Caco-2 (cell line): ENCODE data around the gene ANK3. TPM values are rescaled to one million over a fixed set of nuclear protein-coding genes. Genes with fewer than 3 reads are reported as not detected.

Experiments used
- BruUV-seq: library from RNA; stranded (reverse); fragments of 400-500 nt; replicated peaks from 2 replicates; lab custom pipeline; 2021; lab: Mats Ljungman, UMichigan
- CTCF ChIA-PET: fragments of 300-600 bp; sonication (Branson Sonifier 250); formaldehyde crosslinking; loops from one replicate; lab custom pipeline; 2022; ENCODE audit warnings: antibody characterized with exemption; lab: Charles Lee
- POLR2A ChIA-PET: fragments of 300-600 bp; sonication (Branson Sonifier 250); formaldehyde crosslinking; loops from one replicate; lab custom pipeline; 2022; ENCODE audit warnings: antibody characterized with exemption; lab: Charles Lee
- DNase-seq, 2 experiments: peaks; one replicate each; pipeline versions ENCODE4 v3.0.0 to v3.0.0-alpha.2; 2020 to 2022
- H3K27me3 ChIP-seq: replicated peaks from 2 replicates; pipeline ENCODE4 v1.6.0; 2011; ENCODE audit warnings: low read length; ENCODE audit not compliant: control insufficient read depth, insufficient read depth
- H3K36me3 ChIP-seq: 2 replicates; pipeline ENCODE4 v1.5.1; 2011; ENCODE audit warnings: low read length; ENCODE audit not compliant: control insufficient read depth, insufficient read depth
- H3K4me1 ChIP-seq: fragments of 250-450 bp; sonication (Bioruptor Pico); 2 replicates; pipeline ENCODE4 v1.5.1; 2020; ENCODE audit warnings: mild to moderate bottlenecking
- H3K4me3 ChIP-seq: 2 replicates; pipeline ENCODE4 v1.5.1; 2011; ENCODE audit warnings: low read depth, mild to moderate bottlenecking, control low read depth, low read length
- H3K9me3 ChIP-seq: fragments of 250-450 bp; sonication (Bioruptor Pico); 2 replicates; pipeline ENCODE4 v1.5.1; 2020; ENCODE audit warnings: mild to moderate bottlenecking, moderate library complexity
- H3K27ac Mint-ChIP-seq: one replicate; pipeline ENCODE4 v1.8.0; 2022; ENCODE audit warnings: mixed read lengths; ENCODE audit not compliant: unreplicated experiment
- H3K27me3 Mint-ChIP-seq: one replicate; pipeline ENCODE4 v1.8.0; 2022; ENCODE audit warnings: mixed read lengths; ENCODE audit not compliant: insufficient read depth, unreplicated experiment
- H3K36me3 Mint-ChIP-seq: one replicate; pipeline ENCODE4 v1.8.0; 2022; ENCODE audit warnings: mild to moderate bottlenecking, mixed read lengths; ENCODE audit not compliant: insufficient read depth, unreplicated experiment
- H3K4me1 Mint-ChIP-seq: one replicate; pipeline ENCODE4 v1.8.0; 2022; ENCODE audit warnings: low read depth, mixed read lengths; ENCODE audit not compliant: unreplicated experiment
- H3K4me3 Mint-ChIP-seq: one replicate; pipeline ENCODE4 v1.8.0; 2022; ENCODE audit warnings: mild to moderate bottlenecking, moderate library complexity, mixed read lengths; ENCODE audit not compliant: unreplicated experiment
- H3K9me3 Mint-ChIP-seq: one replicate; pipeline ENCODE4 v1.8.0; 2022; ENCODE audit warnings: mixed read lengths; ENCODE audit not compliant: unreplicated experiment
- CTCF ChIP-seq, 2 experiments: fragments of 200-600 bp in 1 of 2; IDR thresholded peaks; 1 replicate in 1 of 2; 2 replicates in 1 of 2; pipeline versions ENCODE4 v1.5.1 to v1.8.0; 2011 to 2022; ENCODE audit warnings: antibody characterized with exemption in 1 of 2, control low read depth in 1 of 2, inconsistent platforms in 1 of 2, low read depth in 1 of 2, low read length in 1 of 2, mild to moderate bottlenecking in 1 of 2, moderate library complexity in 1 of 2; ENCODE audit not compliant: insufficient read depth in 1 of 2, severe bottlenecking in 1 of 2, unreplicated experiment in 1 of 2
- intact Hi-C: fragments of 100-400 bp; cut with micrococcal nuclease; formaldehyde crosslinking; loops from one replicate; pipeline ENCODE4 v1.10.0; 2022; ENCODE audit not compliant: unreplicated experiment
- total RNA-seq: library from RNA; stranded (reverse); gene quantifications from 2 replicates; pipeline ENCODE4 v1.2.3, GENCODE V29; 2022

Gene ANK3
- total RNA-seq, 1 experiment from 2014 or later = 46.7 TPM

- Histone ChIP-seq H3K36me3 (no peaks in the 10 kb centered on the region), H3K27me3 (no peaks in the 10 kb centered on the region), H3K9me3 (peaks cover 12% of the 10 kb centered on the region), H3K4me1 (no peaks in the 10 kb centered on the region), H3K4me3 (no peak overlapping the region)
- ChIA-PET CTCF (no interaction called here), POLR2A (no interaction called here)
- H3K27ac Mint-ChIP-seq = no peak overlapping the region
- peaks cover 7% of the 10 kb centered on the region for H3K4me1 Mint-ChIP-seq
- no peaks in the 10 kb centered on the region for H3K36me3 Mint-ChIP-seq
- no peaks in the 10 kb centered on the region for H3K27me3 Mint-ChIP-seq
- no peak overlapping the region for H3K4me3 Mint-ChIP-seq
- TF ChIP-seq CTCF (IDR thresholded peaks at IDR 0.05; ENCODE audit: insufficient read depth in 1 of 2, low read depth in 1 of 2, low read length in 1 of 2, severe bottlenecking in 1 of 2, unreplicated experiment in 1 of 2) = no peak
- no peak for DNase-seq
- no peaks in the 10 kb centered on the region for H3K9me3 Mint-ChIP-seq
- intact Hi-C loops = no loop called here
- no TSS peak for BruUV-seq
Observed at GRCh38 chr10:60189861-60190475, 199.7 kb downstream of the ANK3 start.

GRCh38 chr10:60188548-60188947 lies 201.1 kb downstream of the ANK3 start:
- ChIA-PET CTCF (no interaction called here), POLR2A (no interaction called here)
- BruUV-seq = no TSS peak
- H3K4me3 Mint-ChIP-seq = no peak overlapping the region
- intact Hi-C loops = no loop called here
- no peaks in the 10 kb centered on the region for H3K27me3 Mint-ChIP-seq
- Histone ChIP-seq H3K4me3 (no peak overlapping the region), H3K27me3 (no peaks in the 10 kb centered on the region), H3K9me3 (peaks cover 12% of the 10 kb centered on the region), H3K36me3 (no peaks in the 10 kb centered on the region), H3K4me1 (no peaks in the 10 kb centered on the region)
- no peak overlapping the region for H3K27ac Mint-ChIP-seq
- H3K9me3 Mint-ChIP-seq = no peaks in the 10 kb centered on the region
- no peak for TF ChIP-seq CTCF (IDR thresholded peaks at IDR 0.05; ENCODE audit: insufficient read depth in 1 of 2, low read depth in 1 of 2, low read length in 1 of 2, severe bottlenecking in 1 of 2, unreplicated experiment in 1 of 2)
- peaks cover 7% of the 10 kb centered on the region for H3K4me1 Mint-ChIP-seq
- no peaks in the 10 kb centered on the region for H3K36me3 Mint-ChIP-seq
- DNase-seq = no peak

- CTCF ChIA-PET = no interaction called here
- Mint-ChIP-seq H3K4me1 (peaks cover 7% of the 10 kb centered on the region), H3K36me3 (no peaks in the 10 kb centered on the region), H3K27me3 (no peaks in the 10 kb centered on the region), H3K4me3 (no peak overlapping the region), H3K9me3 (no peaks in the 10 kb centered on the region), H3K27ac (no peak overlapping the region)
- peaks cover 12% of the 10 kb centered on the region for H3K9me3 ChIP-seq
- no peak for TF ChIP-seq CTCF (IDR thresholded peaks at IDR 0.05; ENCODE audit: insufficient read depth in 1 of 2, low read depth in 1 of 2, low read length in 1 of 2, severe bottlenecking in 1 of 2, unreplicated experiment in 1 of 2)
- intact Hi-C loops = no loop called here
- no peak overlapping the region for H3K4me3 ChIP-seq
- POLR2A ChIA-PET = no interaction called here
- no TSS peak for BruUV-seq
- no peaks in the 10 kb centered on the region for H3K27me3 ChIP-seq
- H3K36me3 ChIP-seq = no peaks in the 10 kb centered on the region
- DNase-seq = no peak
- no peaks in the 10 kb centered on the region for H3K4me1 ChIP-seq
Observed at GRCh38 chr10:60187691-60188090, 202.0 kb downstream of the ANK3 start.
